Fibroblast of lung (primary cell): ENCODE data around the gene SYCE3.

Experiments
- CTCF ChIP-seq, 2 donors: IDR thresholded peaks in 1 of 2; conservative IDR thresholded peaks in 1 of 2; 1 replicate in 1 of 2; 2 replicates in 1 of 2; pipeline ENCODE4 v1.5.1; 2011 to 2012; ENCODE audit warnings: low read length in 2 of 2, control low read depth in 1 of 2, inconsistent platforms in 1 of 2, low read depth in 1 of 2, mild to moderate bottlenecking in 1 of 2
- EZH2 ChIP-seq: IDR thresholded peaks from 2 replicates; pipeline ENCODE4 v1.5.1; 2012; ENCODE audit warnings: low read length, control low read depth, mild to moderate bottlenecking; ENCODE audit errors: missing control alignments

GRCh38 chr22:50586416-50586815, 23.7 kb upstream of the SYCE3 start:
- TF ChIP-seq CTCF (conservative IDR thresholded peaks at IDR 0.05 in 1 of 2, IDR thresholded peaks at IDR 0.05 in 1 of 2; ENCODE audit: low read depth in 1 of 2, low read length in 2 of 2) (no peak), EZH2 (no peak)
